IPS-20b (cell line): Measurements from ENCODE around the gene SKOR2.

Experiments used
- H3K27ac ChIP-seq: one replicate; pipeline ENCODE4 v1.5.1; 2013; ENCODE audit warnings: low read length
- H3K27me3 ChIP-seq: 2 replicates; pipeline ENCODE4 v1.6.1; 2013; ENCODE audit warnings: mild to moderate bottlenecking, low read length, inconsistent platforms; ENCODE audit not compliant: insufficient read depth
- H3K36me3 ChIP-seq: 2 replicates; pipeline ENCODE4 v1.6.1; 2013; ENCODE audit warnings: low read depth, mild to moderate bottlenecking, inconsistent platforms, low read length, moderate library complexity; ENCODE audit not compliant: insufficient read depth
- H3K4me1 ChIP-seq: 2 replicates; pipeline ENCODE4 v1.6.1; 2013; ENCODE audit warnings: mild to moderate bottlenecking, control low read depth, inconsistent platforms, low read length, moderate library complexity; ENCODE audit not compliant: insufficient read depth
- H3K4me3 ChIP-seq: 2 replicates; pipeline ENCODE4 v1.5.1; 2013; ENCODE audit warnings: mild to moderate bottlenecking, low read length, inconsistent platforms
- H3K9ac ChIP-seq: 2 replicates; pipeline ENCODE4 v1.6.1; 2013; ENCODE audit warnings: low read depth, mild to moderate bottlenecking, inconsistent platforms, low read length, moderate library complexity
- H3K9me3 ChIP-seq: 2 replicates; pipeline ENCODE4 v1.6.1; 2013; ENCODE audit warnings: mild to moderate bottlenecking, low read depth, low read length, inconsistent platforms; ENCODE audit not compliant: insufficient read depth

Gene SKOR2, protein sequence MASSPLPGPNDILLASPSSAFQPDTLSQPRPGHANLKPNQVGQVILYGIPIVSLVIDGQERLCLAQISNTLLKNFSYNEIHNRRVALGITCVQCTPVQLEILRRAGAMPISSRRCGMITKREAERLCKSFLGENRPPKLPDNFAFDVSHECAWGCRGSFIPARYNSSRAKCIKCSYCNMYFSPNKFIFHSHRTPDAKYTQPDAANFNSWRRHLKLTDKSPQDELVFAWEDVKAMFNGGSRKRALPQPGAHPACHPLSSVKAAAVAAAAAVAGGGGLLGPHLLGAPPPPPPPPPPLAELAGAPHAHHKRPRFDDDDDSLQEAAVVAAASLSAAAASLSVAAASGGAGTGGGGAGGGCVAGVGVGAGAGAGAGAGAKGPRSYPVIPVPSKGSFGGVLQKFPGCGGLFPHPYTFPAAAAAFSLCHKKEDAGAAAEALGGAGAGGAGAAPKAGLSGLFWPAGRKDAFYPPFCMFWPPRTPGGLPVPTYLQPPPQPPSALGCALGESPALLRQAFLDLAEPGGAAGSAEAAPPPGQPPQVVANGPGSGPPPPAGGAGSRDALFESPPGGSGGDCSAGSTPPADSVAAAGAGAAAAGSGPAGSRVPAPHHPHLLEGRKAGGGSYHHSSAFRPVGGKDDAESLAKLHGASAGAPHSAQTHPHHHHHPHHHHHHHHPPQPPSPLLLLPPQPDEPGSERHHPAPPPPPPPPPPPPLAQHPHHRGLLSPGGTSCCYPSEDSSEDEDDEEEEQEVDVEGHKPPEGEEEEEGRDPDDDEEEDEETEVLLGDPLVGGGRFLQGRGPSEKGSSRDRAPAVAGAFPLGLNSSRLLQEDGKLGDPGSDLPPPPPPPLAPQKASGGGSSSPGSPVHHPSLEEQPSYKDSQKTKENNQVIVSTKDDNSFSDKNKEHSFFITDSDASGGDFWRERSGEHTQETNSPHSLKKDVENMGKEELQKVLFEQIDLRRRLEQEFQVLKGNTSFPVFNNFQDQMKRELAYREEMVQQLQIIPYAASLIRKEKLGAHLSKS

DNA sequence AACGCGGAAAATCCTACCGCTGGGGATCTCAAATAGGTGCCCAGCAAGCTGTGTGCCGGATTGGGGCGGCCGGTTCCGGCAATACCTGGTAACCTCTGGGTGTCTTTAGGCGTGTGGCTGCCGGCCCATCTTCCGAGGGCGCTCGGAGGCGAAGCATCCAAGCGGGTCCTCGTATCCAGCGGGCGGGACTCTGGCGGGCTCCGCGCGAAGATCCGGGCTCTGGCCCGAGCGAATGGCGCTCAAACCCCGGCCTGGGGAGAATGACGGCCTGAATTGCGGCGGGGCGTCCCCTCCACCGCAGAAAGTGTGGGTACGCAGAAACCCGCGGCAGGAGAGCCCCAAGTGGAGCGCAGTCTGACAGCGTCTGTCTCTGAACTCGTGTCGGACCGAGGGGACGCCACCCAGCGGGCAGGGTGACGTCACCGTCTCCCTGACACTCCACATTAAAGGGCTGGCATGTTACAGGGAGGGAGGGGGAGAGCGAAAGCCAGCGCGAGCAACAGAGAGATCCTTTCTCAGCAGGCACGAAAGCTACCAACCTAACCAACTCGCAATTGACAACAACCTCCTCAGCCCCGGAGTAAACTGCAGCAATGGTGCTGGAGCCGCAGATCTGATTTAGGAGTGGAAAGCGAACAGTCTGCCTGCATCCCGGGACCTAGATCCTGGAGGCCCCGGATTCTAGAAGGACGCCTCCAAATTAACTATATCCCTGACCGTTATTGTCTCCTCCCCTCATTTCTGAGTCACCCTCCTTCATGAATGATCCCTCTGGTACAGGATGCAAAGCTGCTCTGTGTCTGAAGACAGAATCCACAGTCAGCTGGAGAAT, at the start of gene SKOR2:
Gene SKOR2 (minus strand): TSS at position 372 of the 832 bp plus-strand sequence. CDS start 2,477 bp downstream, outside the sequence.
- H3K36me3 ChIP-seq, result no peaks in the 10 kb centered on the region
- H3K27me3 ChIP-seq, result peaks cover 98% of the 10 kb centered on the region
- no peak within 1 kb of the TSS for H3K9ac ChIP-seq
- peaks cover 20% of the 10 kb centered on the region; the same call in 1 of the 2 replicates for H3K4me1 ChIP-seq
- H3K4me3 ChIP-seq, result peak within 1 kb of the TSS; percentile 55; the same call in 1 of the 2 replicates
- H3K27ac ChIP-seq, result no peak within 1 kb of the TSS
- peaks cover 14% of the 10 kb centered on the region; the same call in 1 of the 2 replicates for H3K9me3 ChIP-seq

- H3K27ac ChIP-seq, result no peak overlapping the region
- no peaks in the 10 kb centered on the region for H3K27me3 ChIP-seq
- peaks cover 8% of the 10 kb centered on the region for H3K9me3 ChIP-seq
- no peaks in the 10 kb centered on the region for H3K4me1 ChIP-seq
- no peak overlapping the region for H3K9ac ChIP-seq
- no peaks in the 10 kb centered on the region for H3K36me3 ChIP-seq
- H3K4me3 ChIP-seq, result no peak overlapping the region
These were observed 45.0 kb upstream of the SKOR2 start for GRCh38 chr18:47296462-47296861.

DNA sequence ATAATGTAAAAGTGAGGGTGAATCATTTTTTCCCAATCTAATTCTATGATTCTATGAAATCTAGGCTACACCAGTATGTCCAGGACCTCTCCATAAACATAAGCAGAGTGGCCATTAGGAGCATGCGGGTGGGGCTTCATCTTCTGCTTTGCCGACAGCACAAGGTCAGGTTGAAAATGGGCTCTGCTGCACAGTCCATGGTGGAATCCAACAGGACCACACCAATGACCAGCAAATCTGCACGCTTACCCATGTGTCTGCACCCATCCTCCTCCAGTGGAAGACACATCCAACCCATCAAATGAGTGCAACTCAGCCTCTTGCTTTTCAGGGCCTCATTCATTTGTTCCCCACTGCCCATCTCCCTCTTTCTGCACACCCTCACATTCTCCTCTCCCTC, 43.3 kb upstream of the SKOR2 start:
- Histone ChIP-seq H3K27ac (no peak overlapping the region), H3K4me1 (no peaks in the 10 kb centered on the region), H3K27me3 (no peaks in the 10 kb centered on the region), H3K9ac (no peak overlapping the region), H3K9me3 (no peaks in the 10 kb centered on the region; the same call in none of the 2 replicates), H3K4me3 (no peak overlapping the region), H3K36me3 (no peaks in the 10 kb centered on the region)

DNA sequence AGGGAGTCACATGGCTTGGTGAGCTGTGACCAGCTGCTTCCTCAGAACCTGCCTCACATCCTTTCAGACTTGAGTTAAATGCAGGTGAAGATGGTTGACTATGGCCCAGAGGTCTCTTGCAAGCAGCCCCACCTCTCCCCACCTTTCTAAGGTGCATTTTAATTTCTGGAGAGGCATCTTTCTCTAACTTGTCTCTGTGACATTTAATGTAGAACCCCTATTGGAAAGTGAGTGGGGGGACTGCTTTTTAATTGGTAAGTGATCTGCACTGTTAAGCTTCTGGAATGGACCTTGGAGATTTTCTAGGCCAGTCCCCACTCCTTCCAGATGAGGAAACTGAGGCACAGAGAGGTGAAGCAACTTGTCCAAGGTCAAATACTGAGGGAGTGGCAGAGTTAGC, 37.3 kb upstream of the SKOR2 start:
- Histone ChIP-seq H3K9ac (no peak overlapping the region), H3K9me3 (no peaks in the 10 kb centered on the region), H3K4me3 (no peak overlapping the region), H3K4me1 (no peaks in the 10 kb centered on the region), H3K36me3 (no peaks in the 10 kb centered on the region), H3K27ac (no peak overlapping the region), H3K27me3 (no peaks in the 10 kb centered on the region)

DNA sequence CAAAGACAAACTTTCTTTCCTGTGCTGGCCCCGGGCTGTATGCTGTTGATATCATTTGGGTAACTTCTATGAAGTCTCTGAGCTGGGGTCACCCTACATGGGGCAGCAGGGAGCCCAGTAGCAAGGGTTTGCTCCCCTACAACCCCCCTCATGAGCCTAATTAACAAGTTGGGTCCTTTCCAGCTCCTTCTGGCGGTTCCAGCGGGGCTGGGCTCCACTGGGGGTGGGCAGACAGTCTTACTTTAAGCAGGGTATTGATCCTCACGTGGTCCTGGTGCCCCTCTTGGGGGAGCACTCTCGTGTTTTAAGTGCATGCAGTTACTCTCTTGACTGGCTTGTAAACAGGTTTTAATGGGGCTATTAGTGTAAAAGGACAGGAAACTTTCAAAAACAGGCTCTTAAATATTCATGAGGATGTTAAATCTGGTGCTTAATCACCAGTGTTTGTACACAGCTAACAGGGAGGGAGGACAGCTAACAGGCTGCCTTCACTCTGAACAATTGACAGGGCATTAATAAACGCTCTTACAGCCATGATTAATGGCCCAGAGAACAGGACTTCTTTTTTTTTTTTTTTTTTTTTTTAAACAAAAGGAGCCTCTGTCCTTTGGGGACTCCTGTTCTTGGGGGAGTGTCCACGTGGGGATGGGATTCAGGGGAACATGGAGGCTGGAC, 36.6 kb upstream of the SKOR2 start:
- no peak overlapping the region for H3K9ac ChIP-seq
- no peak overlapping the region for H3K4me3 ChIP-seq
- H3K27me3 ChIP-seq, result no peaks in the 10 kb centered on the region
- H3K27ac ChIP-seq, result no peak overlapping the region
- H3K36me3 ChIP-seq, result no peaks in the 10 kb centered on the region
- H3K9me3 ChIP-seq, result no peaks in the 10 kb centered on the region
- H3K4me1 ChIP-seq, result no peaks in the 10 kb centered on the region

DNA sequence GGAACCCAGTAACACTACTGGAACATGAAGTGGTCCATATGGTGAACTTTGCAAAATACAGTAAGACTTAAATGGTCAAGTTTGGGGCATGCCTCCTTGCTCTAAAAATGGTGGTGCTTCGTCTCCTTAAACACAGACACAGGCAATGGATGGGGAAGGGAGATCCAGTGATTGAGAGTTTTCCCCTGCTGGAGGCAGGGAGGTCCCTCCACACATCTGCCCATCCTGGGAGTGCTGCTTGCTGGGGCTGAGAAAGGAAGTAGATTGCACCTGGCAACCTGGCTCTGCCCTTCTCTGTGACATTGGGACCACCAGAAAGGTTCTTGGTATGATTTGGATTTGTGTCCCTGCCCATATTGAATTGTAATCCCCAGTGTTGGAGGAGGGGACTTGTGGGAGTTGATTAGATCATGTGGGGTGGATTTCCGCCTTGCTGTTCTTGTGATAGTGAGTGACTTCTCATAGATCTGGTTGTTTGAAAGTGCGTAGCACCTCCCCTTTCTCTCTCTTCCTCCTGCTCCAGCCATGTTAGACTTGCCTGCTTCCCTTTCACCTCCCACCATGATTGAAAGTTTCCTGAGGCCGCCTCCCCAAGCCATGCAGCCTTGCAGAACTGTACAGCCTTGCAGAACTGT, 35.4 kb upstream of the SKOR2 start:
- Histone ChIP-seq H3K36me3 (no peaks in the 10 kb centered on the region), H3K9me3 (no peaks in the 10 kb centered on the region), H3K9ac (no peak overlapping the region), H3K27ac (no peak overlapping the region), H3K27me3 (no peaks in the 10 kb centered on the region), H3K4me1 (no peaks in the 10 kb centered on the region), H3K4me3 (no peak overlapping the region)

GRCh38 chr18:47285456-47285855, 34.0 kb upstream of the SKOR2 start:
- Histone ChIP-seq H3K27ac (no peak overlapping the region), H3K27me3 (no peaks in the 10 kb centered on the region), H3K4me3 (no peak overlapping the region), H3K9ac (no peak overlapping the region), H3K36me3 (no peaks in the 10 kb centered on the region), H3K9me3 (no peaks in the 10 kb centered on the region), H3K4me1 (no peaks in the 10 kb centered on the region)

- H3K4me1 ChIP-seq, result no peaks in the 10 kb centered on the region
- H3K36me3 ChIP-seq, result no peaks in the 10 kb centered on the region
- H3K9ac ChIP-seq, result no peak overlapping the region
- no peaks in the 10 kb centered on the region for H3K27me3 ChIP-seq
- no peak overlapping the region for H3K4me3 ChIP-seq
- no peak overlapping the region for H3K27ac ChIP-seq
- no peaks in the 10 kb centered on the region for H3K9me3 ChIP-seq
These were observed 33.4 kb upstream of the SKOR2 start for GRCh38 chr18:47284721-47285395.

DNA sequence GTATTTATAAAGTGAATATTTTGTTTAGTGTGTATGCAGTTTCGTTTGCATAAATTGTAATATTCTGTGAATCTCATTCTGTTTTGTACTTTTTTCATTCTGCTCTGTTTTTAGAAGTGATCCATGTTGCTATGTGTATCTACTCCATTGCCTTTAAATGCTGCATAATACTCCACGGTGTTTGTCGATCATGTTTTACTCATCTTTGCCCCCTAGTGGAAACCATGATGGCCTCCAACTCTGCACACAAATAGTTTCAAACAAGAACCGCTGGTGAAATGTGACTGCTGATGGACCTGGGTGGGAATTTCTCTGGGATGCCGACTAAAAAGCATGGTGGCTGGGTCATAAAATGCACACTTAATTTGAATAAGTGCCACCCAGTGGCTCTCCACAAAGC, 32.0 kb upstream of the SKOR2 start:
- Histone ChIP-seq H3K4me3 (no peak overlapping the region), H3K9me3 (no peaks in the 10 kb centered on the region), H3K4me1 (no peaks in the 10 kb centered on the region), H3K36me3 (no peaks in the 10 kb centered on the region), H3K27ac (no peak overlapping the region), H3K9ac (no peak overlapping the region), H3K27me3 (0 out of 2 replicates have a peak, but pooled peaks cover 8% of the 10 kb centered on the region)

DNA sequence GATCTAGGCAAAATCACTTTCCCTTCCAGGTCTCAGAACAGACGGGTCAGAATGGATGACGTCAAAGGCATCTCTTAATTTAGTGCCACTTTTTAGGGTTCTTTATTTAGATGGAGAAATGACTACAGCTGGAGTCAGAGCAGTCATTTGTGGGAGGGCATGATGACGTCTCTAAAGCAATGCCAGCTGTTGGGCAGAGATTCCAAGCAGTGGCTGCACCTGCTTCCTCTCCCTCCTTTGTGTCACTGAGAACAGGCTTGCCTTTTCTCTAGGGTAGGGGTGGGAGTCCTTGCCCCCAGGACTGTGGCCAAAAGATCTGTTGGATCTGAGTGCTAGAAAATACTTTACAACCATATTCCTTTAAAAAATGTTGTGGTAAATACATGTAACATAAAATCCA, 28.7 kb upstream of the SKOR2 start:
- Histone ChIP-seq H3K36me3 (no peaks in the 10 kb centered on the region), H3K9me3 (no peaks in the 10 kb centered on the region), H3K27ac (no peak overlapping the region), H3K4me3 (no peak overlapping the region), H3K4me1 (no peaks in the 10 kb centered on the region), H3K27me3 (peaks cover 12% of the 10 kb centered on the region; the same call in 1 of the 2 replicates), H3K9ac (no peak overlapping the region)
